Measurements from ENCODE around the gene MRTFB. TPM values are rescaled to one million over a fixed set of nuclear protein-coding genes. Genes with fewer than 3 reads are reported as not detected.

Gene MRTFB
- total RNA-seq, 1 donor from 2014 or later: 89.4 TPM

GRCh38 chr16:14140923-14141322 is 69.8 kb downstream of the MRTFB start:
- H3K27me3 ChIP-seq: no peaks in the 10 kb centered on the region
- H3K4me1 ChIP-seq: peaks cover 0 to 2% of the 10 kb centered on the region in 2 donors
- H3K27ac ChIP-seq: no peak overlapping the region
- no peak for DNase-seq (ENCODE audit: low spot score in 2 of 2)
- no peaks in the 10 kb centered on the region for H3K9me3 ChIP-seq
- intact Hi-C loops (cut with DNase I): no loop called here
- TF ChIP-seq CTCF (IDR thresholded peaks at IDR 0.05): no peak
- no peaks in the 10 kb centered on the region for H3K36me3 ChIP-seq
- no peak overlapping the region for H3K4me3 ChIP-seq

- Histone ChIP-seq H3K36me3 (no peaks in the 10 kb centered on the region), H3K9me3 (no peaks in the 10 kb centered on the region), H3K4me3 (no peak overlapping the region), H3K27ac (peak overlapping the region in 1 of 2 donors; percentile 46), H3K27me3 (no peaks in the 10 kb centered on the region), H3K4me1 (peaks cover 0 to 4% of the 10 kb centered on the region in 2 donors)
- intact Hi-C loops (cut with DNase I): no loop called here
- DNase-seq (ENCODE audit: low spot score in 2 of 2): no peak
- TF ChIP-seq CTCF (IDR thresholded peaks at IDR 0.05): no peak
These were observed 75.3 kb downstream of the MRTFB start for GRCh38 chr16:14146445-14146844.

DNA sequence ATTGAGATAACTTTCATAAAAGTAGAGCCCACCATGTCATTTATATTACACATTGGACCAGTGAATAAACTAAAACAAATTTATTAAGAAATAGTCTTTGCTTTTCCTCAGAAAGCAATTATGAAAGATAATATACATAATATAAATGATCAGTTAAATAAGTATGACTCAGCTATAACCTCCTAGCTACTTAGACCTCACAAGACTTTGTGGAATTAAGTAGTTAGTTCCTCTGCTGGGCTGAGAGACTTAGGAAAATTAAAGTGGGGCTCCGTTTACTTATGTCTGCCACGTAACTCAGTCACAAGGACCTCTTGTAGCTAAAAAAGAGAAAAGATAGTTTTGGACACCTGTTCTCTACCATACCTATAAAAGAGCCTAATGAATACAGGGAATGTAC is 76.9 kb downstream of the MRTFB start:
- Histone ChIP-seq H3K9me3 (no peaks in the 10 kb centered on the region), H3K4me1 (peaks cover 0 to 17% of the 10 kb centered on the region in 2 donors), H3K4me3 (no peak overlapping the region), H3K36me3 (no peaks in the 10 kb centered on the region), H3K27ac (no peak overlapping the region), H3K27me3 (no peaks in the 10 kb centered on the region)
- intact Hi-C loops (cut with DNase I): no loop called here
- TF ChIP-seq CTCF (IDR thresholded peaks at IDR 0.05): no peak
- no peak for DNase-seq (ENCODE audit: low spot score in 2 of 2)

GRCh38 chr16:14148569-14148968 is 77.5 kb downstream of the MRTFB start:
- peaks cover 0 to 23% of the 10 kb centered on the region in 2 donors for H3K4me1 ChIP-seq
- no peaks in the 10 kb centered on the region for H3K27me3 ChIP-seq
- TF ChIP-seq CTCF (IDR thresholded peaks at IDR 0.05): no peak
- H3K36me3 ChIP-seq: no peaks in the 10 kb centered on the region
- no peak overlapping the region for H3K4me3 ChIP-seq
- peak overlapping the region in 1 of 2 donors; percentile 22 for H3K27ac ChIP-seq
- DNase-seq (ENCODE audit: low spot score in 2 of 2): no peak
- no peaks in the 10 kb centered on the region for H3K9me3 ChIP-seq
- intact Hi-C loops (cut with DNase I): no loop called here

GRCh38 chr16:14150796-14151195 is 79.7 kb downstream of the MRTFB start:
- no peak for TF ChIP-seq CTCF (IDR thresholded peaks at IDR 0.05)
- no peak for DNase-seq (ENCODE audit: low spot score in 2 of 2)
- intact Hi-C loops (cut with DNase I): no loop called here
- Histone ChIP-seq H3K4me1 (peaks cover 0 to 30% of the 10 kb centered on the region in 2 donors), H3K36me3 (no peaks in the 10 kb centered on the region), H3K9me3 (no peaks in the 10 kb centered on the region), H3K27ac (peak overlapping the region in 1 of 2 donors; percentile 65), H3K27me3 (no peaks in the 10 kb centered on the region), H3K4me3 (no peak overlapping the region)

All from ascending aorta (tissue), 2 donors.